GM21515 (cell line): ENCODE results near the gene DHX36.

Source experiments
- ATAC-seq: cut with Tn5 transposase; IDR thresholded peaks from one replicate; pipeline ENCODE4 v1.9.1; 2021; ENCODE audit not compliant: unreplicated experiment

Gene DHX36

GRCh38 chr3:154294016-154294415 lies 30.3 kb downstream of the DHX36 start:
- ATAC-seq: no peak

GRCh38 chr3:154290187-154290586 lies 34.1 kb downstream of the DHX36 start:
- no peak for ATAC-seq

- ATAC-seq: peak; percentile 86
Observed at GRCh38 chr3:154285221-154285620, 39.1 kb downstream of the DHX36 start.

- no peak for ATAC-seq
Observed at GRCh38 chr3:154280161-154280560, 44.1 kb downstream of the DHX36 start.

- no peak for ATAC-seq
Observed at GRCh38 chr3:154275965-154276364, 48.3 kb downstream of the DHX36 start.

GRCh38 chr3:154275292-154275691 lies 49.0 kb downstream of the DHX36 start:
- ATAC-seq: no peak

- no peak for ATAC-seq
Observed at GRCh38 chr3:154274348-154274747, 49.9 kb downstream of the DHX36 start.

- no peak for ATAC-seq
Observed at GRCh38 chr3:154273381-154273780, 50.9 kb downstream of the DHX36 start.

- ATAC-seq: no peak
Observed at GRCh38 chr3:154254527-154254926, 69.8 kb downstream of the DHX36 start.

GRCh38 chr3:154252759-154253638 lies 71.3 kb downstream of the DHX36 start:
- peak; percentile 93 for ATAC-seq

GRCh38 chr3:154251610-154252009 lies 72.7 kb downstream of the DHX36 start:
- ATAC-seq: no peak

- ATAC-seq: no peak
Observed at GRCh38 chr3:154250291-154250690, 74.0 kb downstream of the DHX36 start.

- no peak for ATAC-seq
Observed at GRCh38 chr3:154247806-154248415, 76.4 kb downstream of the DHX36 start.

- no peak for ATAC-seq
Observed at GRCh38 chr3:154244644-154245043, 79.6 kb downstream of the DHX36 start.

- no peak for ATAC-seq
Observed at GRCh38 chr3:154243353-154243752, 80.9 kb downstream of the DHX36 start.

GRCh38 chr3:154242766-154243165 lies 81.5 kb downstream of the DHX36 start:
- no peak for ATAC-seq

- ATAC-seq: no peak
Observed at GRCh38 chr3:154241496-154241895, 82.8 kb downstream of the DHX36 start.

- no peak for ATAC-seq
Observed at GRCh38 chr3:154240235-154240634, 84.1 kb downstream of the DHX36 start.

- ATAC-seq: no peak
Observed at GRCh38 chr3:154236331-154236730, 88.0 kb downstream of the DHX36 start.

GRCh38 chr3:154235330-154235729 lies 89.0 kb downstream of the DHX36 start:
- ATAC-seq: no peak

GRCh38 chr3:154229217-154229590 lies 95.1 kb downstream of the DHX36 start:
- ATAC-seq: no peak

GRCh38 chr3:154228561-154229216 lies 95.6 kb downstream of the DHX36 start:
- no peak for ATAC-seq
